Spinal cord (tissue), 10 donors: ENCODE measurements around the gene DDX51. TPM values are rescaled to one million over a fixed set of nuclear protein-coding genes. Genes with fewer than 3 reads are reported as not detected.

Experiments
- DNase-seq, 6 donors: peaks; one replicate each; pipeline versions ENCODE4 v3.0.0 to v3.0.0-alpha.2; 2013 to 2015; ENCODE audit warnings: low spot score in 6 of 6, low read depth in 4 of 6
- H3K27ac ChIP-seq: one replicate; pipeline ENCODE4 v1.5.1; 2013; ENCODE audit warnings: low read depth, low read length, control low read depth
- H3K27me3 ChIP-seq: one replicate; pipeline ENCODE4 v1.6.1; 2013; ENCODE audit warnings: low read length; ENCODE audit not compliant: control insufficient read depth, insufficient read depth
- H3K36me3 ChIP-seq: one replicate; pipeline ENCODE4 v1.6.1; 2013; ENCODE audit warnings: low read length; ENCODE audit not compliant: control insufficient read depth, insufficient read depth
- H3K4me1 ChIP-seq: one replicate; pipeline ENCODE4 v1.6.1; 2013; ENCODE audit warnings: low read length; ENCODE audit not compliant: control insufficient read depth, insufficient read depth
- H3K4me3 ChIP-seq: one replicate; pipeline ENCODE4 v1.5.1; 2013; ENCODE audit warnings: low read depth, low read length, control low read depth
- H3K9me3 ChIP-seq: one replicate; pipeline ENCODE4 v1.6.1; 2013; ENCODE audit warnings: low read length; ENCODE audit not compliant: control insufficient read depth, insufficient read depth
- WGBS: methylation state at CpG from one replicate; pipeline ENCODE4 v1.1.5; 2013; ENCODE audit warnings: missing lambda C conversion rate; ENCODE audit not compliant: insufficient coverage; 5-methylcytosine and 5-hydroxymethylcytosine counted together
- polyA plus RNA-seq, 2 donors: library from polyadenylated mRNA; unstranded; fragments of 120-200 nt; gene quantifications; one replicate each; pipeline ENCODE4 v1.2.1, GENCODE V29; 2013; ENCODE audit not compliant: insufficient read length in 2 of 2
- total RNA-seq, 2 donors: library from RNA; depleted of rRNA in 1 of 2; stranded (reverse); fragments of 120-200 nt in 1 of 2; fragments of >200 nt in 1 of 2; gene quantifications; one replicate each; pipeline versions ENCODE4 v1.2.3 to v1.2.4, GENCODE V29; 2013 to 2014
- donor health status: healthy.

DDX51 gene
- total and polyA plus RNA-seq, 4 donors: 6.8 to 35.8 (median 16.8) TPM

DNA sequence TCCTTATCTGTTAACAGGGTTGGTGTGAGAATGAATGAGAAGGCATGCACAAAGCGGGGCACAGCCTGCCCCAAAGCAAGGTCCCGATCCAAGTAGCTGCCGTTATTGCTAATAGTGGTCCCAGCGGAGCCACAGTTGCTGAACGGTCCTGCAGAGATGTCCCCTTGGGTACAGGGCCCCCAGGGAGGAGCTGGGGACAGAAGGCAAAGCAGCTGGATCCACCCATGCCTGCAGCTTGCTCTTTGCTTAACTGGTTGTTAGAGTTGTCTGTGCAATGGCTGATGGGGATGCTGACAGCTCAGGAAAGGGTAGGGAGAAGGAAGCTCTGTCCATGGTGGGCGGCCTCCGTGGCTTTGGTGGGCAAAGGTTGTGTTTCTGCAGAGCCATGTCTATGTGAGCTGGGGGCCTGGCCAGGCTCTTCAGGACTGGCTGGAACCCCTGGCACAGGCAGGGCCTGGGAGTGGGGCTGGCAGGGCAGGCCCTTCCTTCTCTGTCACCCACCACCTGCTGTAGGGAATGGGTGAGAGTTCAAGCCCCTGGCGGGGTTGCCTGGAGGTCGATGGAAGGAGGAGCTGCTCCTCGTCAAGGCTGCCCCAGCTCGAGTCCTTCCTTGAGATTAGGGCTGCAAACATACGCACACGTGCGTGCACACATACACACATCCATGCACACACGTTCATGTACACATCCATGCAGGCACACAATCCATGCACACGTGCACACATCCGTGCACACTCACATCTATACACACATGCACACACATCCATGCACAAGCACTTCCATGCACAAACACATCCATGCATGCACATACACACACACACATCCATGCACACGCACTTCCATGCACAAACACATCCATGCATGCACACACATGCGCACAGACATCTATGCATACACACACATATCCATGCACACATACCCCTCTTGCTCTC is 35.6 kb upstream of the DDX51 start:
- Histone ChIP-seq H3K27me3 (no peaks in the 10 kb centered on the region), H3K36me3 (no peaks in the 10 kb centered on the region)
- DNase-seq: no peak

DNA sequence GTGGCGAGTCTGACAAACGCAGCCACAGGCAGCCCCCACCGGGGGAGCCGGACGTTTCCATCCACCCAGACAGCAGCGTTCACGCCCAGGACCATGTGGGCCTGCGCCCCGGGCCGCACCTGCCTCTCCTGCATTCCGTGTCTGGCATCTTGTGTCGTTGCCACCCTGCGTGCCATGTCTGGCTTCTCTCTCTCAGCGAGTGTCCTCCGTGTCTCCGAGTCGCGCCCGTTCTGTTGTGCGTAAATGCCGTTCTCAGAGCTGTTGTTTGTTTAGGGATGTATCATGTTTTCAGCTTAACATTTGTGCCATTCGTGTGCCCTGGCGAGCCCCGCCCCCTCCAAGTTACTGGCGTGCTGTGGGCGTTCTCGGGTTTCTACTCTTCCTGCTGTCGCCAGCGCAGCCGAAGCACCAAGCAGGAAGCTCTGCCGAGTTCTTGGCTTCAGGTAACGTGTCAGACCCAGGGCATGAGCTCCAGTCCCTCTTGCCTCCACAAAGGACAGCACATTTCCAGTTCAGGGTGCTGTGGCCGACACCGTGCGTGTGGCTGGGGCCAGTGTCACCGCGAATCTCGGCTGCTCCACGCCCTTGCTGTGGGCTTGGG is 34.8 kb upstream of the DDX51 start:
- H3K27me3 ChIP-seq: peaks cover 2% of the 10 kb centered on the region
- H3K36me3 ChIP-seq: no peaks in the 10 kb centered on the region
- no peak overlapping the region for H3K27ac ChIP-seq
- no peak overlapping the region for H3K4me3 ChIP-seq
- WGBS: 46% methylated on average over 30 of the region's 39 CpGs
- H3K9me3 ChIP-seq: no peaks in the 10 kb centered on the region
- peaks cover 5% of the 10 kb centered on the region for H3K4me1 ChIP-seq
- DNase-seq: no peak

More for the DNA sequence above, 35.6 kb upstream of the DDX51 start:
- WGBS: 83% methylated on average over 17 of the region's 19 CpGs
- no peak overlapping the region for H3K27ac ChIP-seq
- H3K9me3 ChIP-seq: peaks cover 2% of the 10 kb centered on the region
- no peak overlapping the region for H3K4me3 ChIP-seq
- H3K4me1 ChIP-seq: peaks cover 5% of the 10 kb centered on the region

GRCh38 chr12:132178316-132178715 is 34.2 kb upstream of the DDX51 start:
- no peak overlapping the region for H3K4me3 ChIP-seq
- WGBS: 75% methylated on average over 6 of the region's 8 CpGs

DNA sequence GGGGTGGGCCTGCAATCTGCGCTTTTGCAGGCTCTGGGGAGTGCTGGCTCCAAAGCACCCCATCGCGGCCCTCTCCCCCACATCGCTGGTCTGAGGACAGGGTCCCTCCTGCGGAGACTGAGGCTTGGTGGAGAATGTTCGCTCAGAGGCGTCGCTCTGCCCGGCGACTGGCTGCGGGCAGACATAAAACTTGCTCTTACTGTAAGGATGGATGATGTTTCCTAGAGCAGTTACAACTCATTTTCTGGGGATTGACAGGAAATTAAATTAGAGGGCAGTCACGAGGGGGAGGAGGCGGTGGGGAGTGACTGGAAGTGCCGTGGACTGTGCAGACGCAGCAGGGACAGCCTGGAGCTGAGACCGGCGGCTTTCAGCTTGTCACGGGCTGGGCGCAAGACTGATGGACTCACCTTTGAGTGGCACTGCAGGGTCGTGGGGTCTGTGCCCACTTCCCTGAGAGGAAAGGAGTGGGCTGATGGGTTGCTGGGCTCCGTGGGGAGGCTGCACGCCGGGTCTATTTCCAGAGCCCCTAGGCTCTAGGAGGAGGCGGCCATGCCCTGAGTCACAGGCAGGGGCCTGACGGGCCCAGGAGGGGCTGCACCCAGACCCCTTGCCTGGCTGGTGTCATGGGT is 32.9 kb upstream of the DDX51 start:
- DNase-seq: peak in 1 of 6 donors; percentile 18
- peaks cover 5% of the 10 kb centered on the region for H3K4me1 ChIP-seq
- no peaks in the 10 kb centered on the region for H3K9me3 ChIP-seq
- no peak overlapping the region for H3K4me3 ChIP-seq
- H3K36me3 ChIP-seq: no peaks in the 10 kb centered on the region
- 75% methylated on average over 24 of the region's 25 CpGs for WGBS
- no peak overlapping the region for H3K27ac ChIP-seq
- H3K27me3 ChIP-seq: peaks cover 2% of the 10 kb centered on the region

More at GRCh38 chr12:132178316-132178715, 34.2 kb upstream of the DDX51 start:
- Histone ChIP-seq H3K27ac (no peak overlapping the region), H3K9me3 (no peaks in the 10 kb centered on the region), H3K4me1 (peaks cover 5% of the 10 kb centered on the region), H3K36me3 (no peaks in the 10 kb centered on the region), H3K27me3 (peaks cover 2% of the 10 kb centered on the region)
- no peak for DNase-seq

DNA sequence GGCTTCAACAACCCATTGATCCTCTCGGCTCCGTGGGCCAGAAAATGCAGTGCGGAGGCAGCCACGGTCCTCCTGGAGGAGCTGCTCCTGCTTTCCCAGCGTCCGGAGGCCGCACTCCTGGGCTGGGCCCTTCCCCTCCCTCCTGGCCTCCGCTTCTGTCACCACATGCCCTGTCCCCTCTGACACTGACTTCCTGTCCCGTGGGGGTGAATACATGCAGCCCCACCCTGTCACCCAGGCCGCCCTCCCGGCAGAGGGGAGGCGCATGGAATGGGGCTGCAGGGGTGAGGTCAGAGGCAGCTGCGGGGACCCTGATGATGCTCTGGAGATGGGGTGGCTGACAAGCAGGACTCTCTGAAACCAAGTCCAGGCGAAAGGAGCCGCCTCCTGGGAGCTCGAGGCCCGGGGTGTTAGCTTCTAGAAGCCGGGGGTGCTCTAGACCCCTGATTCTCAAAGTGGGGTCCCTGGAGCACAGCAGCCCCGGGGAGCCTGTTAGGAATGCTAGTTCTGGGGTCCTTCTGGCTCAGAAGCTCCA is 32.3 kb upstream of the DDX51 start:
- Histone ChIP-seq H3K4me3 (no peak overlapping the region), H3K27me3 (peaks cover 2% of the 10 kb centered on the region)
- 77% methylated on average over 15 of the region's 19 CpGs for WGBS

DNA sequence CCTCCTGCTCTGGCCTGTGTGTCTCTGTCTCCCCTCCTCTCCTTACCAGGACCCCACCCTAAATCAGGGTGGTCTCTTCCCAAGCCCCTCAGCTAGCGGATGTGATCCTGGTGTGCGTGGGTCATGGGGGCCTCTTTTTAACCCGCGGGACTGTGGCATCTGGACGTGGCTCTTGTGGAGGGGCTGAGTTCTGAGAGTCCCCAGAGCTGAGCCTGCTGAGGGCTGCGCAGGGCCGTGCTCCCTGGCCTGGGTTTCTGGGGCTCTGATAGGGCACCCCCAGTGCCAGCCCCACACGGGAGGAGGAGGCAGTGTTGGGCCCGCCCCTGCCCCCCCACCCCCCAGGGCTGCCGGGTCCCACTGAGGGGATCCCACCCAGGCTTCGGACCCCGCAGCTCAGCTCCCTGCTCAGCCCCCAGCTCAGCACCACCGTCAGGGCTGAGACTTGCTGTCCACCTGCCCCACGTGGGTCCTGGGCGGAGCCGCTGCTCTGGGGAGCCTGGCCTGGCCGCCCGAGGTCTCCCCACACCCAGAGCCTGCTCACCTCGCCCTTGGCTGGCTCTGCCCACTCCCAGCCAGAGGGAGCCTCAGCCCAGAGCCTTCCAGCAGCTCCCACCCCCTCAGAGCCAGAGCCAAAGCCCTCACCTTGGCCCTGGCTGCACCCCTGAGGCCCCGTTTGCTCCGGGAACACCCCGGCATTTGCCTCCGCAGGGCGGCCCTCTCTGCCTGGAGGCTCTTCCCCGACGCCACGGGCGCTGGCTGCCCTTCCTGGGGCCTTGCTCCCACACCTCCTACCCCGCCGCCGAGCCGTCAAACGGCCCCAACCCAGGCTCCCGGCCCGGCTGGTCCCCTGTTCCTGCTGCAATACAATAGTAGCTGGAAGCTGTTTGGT is 31.6 kb upstream of the DDX51 start:
- DNase-seq: no peak
- H3K9me3 ChIP-seq: no peaks in the 10 kb centered on the region
- H3K27me3 ChIP-seq: peaks cover 2% of the 10 kb centered on the region
- H3K36me3 ChIP-seq: no peaks in the 10 kb centered on the region
- WGBS: 77% methylated on average over 33 of the region's 35 CpGs
- peaks cover 5% of the 10 kb centered on the region for H3K4me1 ChIP-seq
- no peak overlapping the region for H3K27ac ChIP-seq
- no peak overlapping the region for H3K4me3 ChIP-seq

More for the DNA sequence above, 32.3 kb upstream of the DDX51 start:
- H3K9me3 ChIP-seq: no peaks in the 10 kb centered on the region
- DNase-seq: no peak
- no peak overlapping the region for H3K27ac ChIP-seq
- H3K4me1 ChIP-seq: peaks cover 5% of the 10 kb centered on the region
- no peaks in the 10 kb centered on the region for H3K36me3 ChIP-seq

DNA sequence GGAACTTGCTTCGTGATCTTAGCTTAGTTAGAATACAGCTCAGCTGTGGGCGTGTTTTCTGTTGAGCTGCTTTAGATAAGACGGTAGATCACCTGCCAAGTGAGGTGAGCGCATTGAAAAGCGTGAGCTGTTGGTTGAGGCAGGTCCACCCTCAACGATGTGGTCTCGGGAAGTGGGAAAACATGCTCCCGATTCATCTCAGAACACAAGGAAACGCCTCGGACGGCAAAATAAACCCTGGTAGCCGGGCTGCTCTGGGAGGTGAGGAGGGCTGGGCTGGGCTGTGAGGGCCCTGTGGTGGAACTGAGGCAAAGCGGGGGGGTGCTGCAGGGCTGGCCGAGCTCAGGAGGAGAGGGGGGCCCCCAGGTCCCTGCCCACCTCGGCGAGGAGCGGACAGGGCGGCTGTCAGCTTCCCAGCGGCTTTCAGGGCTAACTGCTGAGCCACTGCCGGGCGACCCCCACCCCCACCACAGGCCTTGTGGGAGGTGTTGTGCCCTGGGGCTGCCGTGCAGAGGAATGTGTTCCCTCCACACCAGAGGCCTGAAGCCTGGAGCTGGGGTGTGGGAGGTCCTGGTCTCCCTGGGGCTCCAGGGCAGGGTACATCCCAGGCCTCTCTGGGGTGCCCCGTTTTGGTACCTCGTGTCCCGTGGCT is 30.8 kb upstream of the DDX51 start:
- Histone ChIP-seq H3K27ac (no peak overlapping the region), H3K4me1 (peaks cover 7% of the 10 kb centered on the region), H3K4me3 (no peak overlapping the region), H3K27me3 (peaks cover 2% of the 10 kb centered on the region), H3K9me3 (no peaks in the 10 kb centered on the region), H3K36me3 (no peaks in the 10 kb centered on the region)
- no peak for DNase-seq
- 75% methylated on average over 18 of the region's 25 CpGs for WGBS

DNA sequence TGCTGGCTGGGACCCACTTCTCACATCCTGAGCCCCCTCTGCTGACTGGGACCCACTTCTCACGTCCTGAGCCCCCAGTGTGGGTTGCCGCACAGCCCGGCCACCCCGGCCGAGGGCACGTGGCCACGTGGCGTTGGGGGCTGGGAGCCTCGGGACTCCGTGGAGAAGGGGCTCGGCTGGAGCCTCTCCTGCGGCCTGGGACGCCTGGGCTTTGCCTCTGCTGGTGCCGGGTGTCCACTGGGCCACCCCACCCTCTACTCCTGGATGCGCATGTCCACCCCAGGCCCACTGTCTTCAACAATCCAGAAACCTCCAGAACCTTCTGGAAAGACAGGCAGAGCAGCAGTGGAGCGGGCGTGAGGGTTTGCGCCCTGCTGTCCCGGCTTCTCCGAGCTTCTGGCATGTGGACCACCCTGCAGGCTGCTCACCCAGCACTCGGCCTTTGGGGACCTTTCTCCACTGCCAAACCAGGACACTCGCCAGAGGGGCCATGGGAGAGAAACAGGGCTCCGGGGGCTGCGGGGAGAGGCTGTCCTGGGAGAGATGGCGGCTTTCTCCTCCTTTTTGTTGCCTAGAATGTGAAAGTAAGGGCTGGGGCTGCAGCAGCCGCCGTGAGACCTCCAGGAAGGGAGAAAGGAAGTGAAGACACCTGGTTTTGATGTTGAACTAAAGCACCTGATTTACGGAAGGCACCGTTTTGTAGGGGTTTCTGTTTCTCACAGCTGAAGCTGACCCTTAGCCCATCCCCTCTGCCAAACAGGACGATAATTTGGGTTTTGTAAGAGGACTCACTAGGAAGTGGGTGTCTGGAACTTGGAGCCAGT is 30.1 kb upstream of the DDX51 start:
- Histone ChIP-seq H3K4me1 (peaks cover 11% of the 10 kb centered on the region), H3K27ac (no peak overlapping the region), H3K9me3 (no peaks in the 10 kb centered on the region), H3K36me3 (no peaks in the 10 kb centered on the region), H3K4me3 (no peak overlapping the region), H3K27me3 (peaks cover 2% of the 10 kb centered on the region)
- WGBS: 88% methylated on average over 26 of the region's 30 CpGs
- DNase-seq: no peak
